GM20431 (cell line): Measurements from ENCODE around the gene PSMC3IP.
"Not testable (repeated sequence)": the region's sequence is repeated elsewhere in the genome, so short reads cannot be mapped to it uniquely, and the experiment has no call there.

Experiments used
- in situ Hi-C: fragments of 300-500 bp; cut with MseI, MboI; formaldehyde crosslinking; loops from one replicate; pipeline ENCODE4 v1.15.0; 2020; ENCODE audit warnings: low sequenced_read_pairs; ENCODE audit not compliant: unreplicated experiment

Gene PSMC3IP, protein sequence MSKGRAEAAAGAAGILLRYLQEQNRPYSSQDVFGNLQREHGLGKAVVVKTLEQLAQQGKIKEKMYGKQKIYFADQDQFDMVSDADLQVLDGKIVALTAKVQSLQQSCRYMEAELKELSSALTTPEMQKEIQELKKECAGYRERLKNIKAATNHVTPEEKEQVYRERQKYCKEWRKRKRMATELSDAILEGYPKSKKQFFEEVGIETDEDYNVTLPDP

DNA sequence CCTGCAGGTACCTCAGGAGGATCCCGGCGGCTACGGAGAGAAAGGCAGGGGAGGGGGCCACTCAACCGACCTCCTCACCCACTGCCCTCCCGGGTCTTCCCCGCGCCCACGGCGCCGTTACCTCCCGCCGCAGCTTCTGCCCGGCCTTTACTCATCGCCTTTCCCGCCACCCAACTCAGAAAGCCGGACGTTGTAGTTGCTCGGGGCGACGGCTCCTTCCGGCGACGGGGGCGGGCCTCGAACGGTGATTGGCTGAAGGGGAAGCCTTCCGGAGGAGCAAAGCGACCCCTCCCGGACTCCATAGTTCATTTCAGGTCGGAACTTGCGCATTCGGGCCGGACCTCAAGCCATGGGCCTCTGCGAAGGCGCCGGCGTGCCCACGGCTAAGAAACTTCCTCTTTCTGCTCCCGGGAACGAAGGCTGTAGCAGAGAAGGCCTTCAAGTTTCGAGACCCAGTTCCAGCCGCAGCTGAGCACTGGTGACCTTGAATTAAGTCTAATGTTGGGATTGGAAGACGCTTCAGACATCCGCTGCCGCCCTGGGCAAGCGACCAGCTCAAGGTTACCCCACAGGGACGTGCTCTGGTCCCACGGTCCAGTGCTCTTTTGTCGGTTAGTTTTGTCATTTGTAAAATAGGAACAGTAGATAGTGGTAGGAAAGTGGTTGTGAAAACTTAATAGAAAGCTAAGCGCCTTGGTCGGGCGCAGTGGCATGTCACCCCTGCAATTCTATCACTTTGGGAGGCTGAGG is at the start of gene PSMC3IP:
Gene PSMC3IP, minus strand, starts transcription at position 198 of the 750 bp plus-strand sequence. Its CDS starts 43 bp downstream, at position 155.
- in situ Hi-C loops, result loop anchor here (10.0 kb wide), 1 partner anchor 107 kb away; the partner anchor contains the start of genes CCR10 and CNTNAP1

DNA sequence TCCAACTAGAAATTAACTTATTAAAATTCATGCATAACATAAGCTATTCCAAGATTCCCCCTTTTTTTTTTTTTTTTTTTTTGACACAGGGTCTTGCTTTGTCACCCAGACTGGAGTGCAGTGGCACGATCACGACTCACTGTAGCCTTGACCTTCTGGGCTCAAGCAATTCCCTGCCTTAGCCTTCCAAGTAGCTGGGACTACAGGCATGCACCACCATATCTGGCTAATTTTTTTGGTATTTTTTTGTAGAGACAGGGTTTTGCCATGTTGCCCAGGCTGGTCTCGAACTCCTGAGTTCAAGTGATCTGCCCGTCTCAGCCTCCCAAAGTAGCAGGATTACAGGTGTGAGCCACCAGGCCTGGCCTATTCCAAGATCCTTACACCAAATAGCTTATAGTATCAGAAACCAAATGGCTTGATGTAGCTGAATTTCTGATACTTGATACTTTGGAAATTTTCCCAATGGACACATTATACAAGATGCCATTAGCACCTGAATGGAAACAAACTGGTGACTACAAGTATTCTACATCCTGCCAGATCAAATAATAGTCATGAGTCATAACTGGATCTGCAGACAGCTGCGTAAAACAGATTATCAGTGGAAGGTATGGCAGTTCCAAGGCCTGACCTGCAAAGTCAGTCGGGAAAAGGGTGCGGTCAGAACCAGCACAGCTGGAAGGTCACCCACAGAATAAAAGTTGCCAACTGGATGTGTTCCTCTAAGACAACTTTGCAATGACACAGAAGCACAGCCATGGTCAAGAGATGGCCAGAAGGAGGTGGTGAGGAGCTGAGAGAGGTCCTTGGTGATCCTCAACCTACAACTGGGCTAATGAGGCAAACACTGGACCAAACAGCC is 46.4 kb upstream of the PSMC3IP start:
- in situ Hi-C loops, result no loop called here

DNA sequence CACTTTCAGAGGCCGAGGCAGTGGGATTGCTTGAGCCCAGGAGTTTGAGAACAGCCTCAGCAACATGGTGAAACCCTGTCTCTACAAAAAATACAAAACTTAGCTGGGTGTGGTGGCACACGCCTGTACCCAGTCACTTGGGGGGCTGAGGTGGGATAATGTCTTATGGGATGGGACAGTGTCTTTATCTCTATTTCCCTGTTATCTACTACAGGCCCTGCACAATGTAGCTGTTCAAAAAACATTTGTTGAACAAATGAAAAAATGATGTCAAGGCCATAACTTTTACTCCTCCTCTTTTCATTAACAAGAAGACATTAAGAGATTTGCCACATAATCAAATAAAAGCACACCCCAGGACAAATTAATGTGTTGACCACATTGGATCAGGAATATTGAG is 45.7 kb upstream of the PSMC3IP start:
- in situ Hi-C loops, result no loop called here

DNA sequence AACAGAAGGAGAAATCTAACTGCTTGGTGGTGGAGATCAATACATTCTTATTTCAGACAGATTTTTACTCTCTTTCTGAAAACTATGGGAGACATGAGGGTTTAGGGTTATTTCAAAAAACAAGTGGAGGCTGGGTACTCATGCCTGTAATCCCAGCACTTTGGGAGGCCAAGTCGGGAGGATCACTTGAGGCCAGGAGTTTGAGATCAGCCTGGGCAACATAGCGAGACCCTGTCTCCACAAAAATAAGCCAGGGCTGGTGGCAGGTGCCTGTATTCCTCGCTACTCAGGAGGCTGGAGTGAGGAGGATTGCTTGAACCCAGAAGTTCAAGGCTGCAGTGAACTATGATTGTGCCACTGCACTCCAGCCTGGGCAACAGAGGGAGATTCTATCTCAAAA is 44.5 kb upstream of the PSMC3IP start:
- in situ Hi-C loops, result not testable (repeated sequence)

DNA sequence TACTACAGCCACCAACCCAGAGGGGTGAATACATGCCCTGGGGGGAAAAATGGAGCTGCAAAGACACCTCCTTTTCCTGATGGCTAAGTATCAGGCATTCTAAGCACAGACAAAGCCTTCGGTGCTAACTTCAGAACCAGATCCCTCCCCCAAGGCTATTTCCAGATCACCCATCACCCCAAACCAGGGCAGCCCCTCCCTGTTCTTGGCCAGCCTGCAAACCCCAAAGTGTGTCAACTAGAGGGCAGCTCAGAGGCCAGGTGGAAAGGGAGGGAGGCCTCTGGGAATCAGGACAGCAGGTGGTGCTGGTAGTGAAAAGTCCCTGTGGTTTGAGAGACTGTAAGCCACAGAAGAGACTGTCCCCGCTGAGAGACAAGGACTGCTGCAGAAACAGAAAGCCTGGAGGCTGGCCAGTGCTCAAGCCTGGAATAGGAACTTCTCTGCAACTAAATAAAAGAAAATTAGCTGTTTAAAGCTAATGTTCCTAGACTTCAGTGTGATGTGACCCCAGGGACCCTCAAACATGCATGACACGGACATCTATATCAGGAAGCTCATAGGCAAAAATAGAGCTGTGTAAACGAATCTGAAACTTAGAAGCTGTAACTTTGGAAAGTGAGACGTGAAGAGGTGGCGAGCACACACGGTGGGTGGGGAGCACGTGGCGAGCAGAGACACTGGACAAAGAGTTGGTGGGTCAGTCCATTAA is 41.1 kb upstream of the PSMC3IP start:
- in situ Hi-C loops, result no loop called here

DNA sequence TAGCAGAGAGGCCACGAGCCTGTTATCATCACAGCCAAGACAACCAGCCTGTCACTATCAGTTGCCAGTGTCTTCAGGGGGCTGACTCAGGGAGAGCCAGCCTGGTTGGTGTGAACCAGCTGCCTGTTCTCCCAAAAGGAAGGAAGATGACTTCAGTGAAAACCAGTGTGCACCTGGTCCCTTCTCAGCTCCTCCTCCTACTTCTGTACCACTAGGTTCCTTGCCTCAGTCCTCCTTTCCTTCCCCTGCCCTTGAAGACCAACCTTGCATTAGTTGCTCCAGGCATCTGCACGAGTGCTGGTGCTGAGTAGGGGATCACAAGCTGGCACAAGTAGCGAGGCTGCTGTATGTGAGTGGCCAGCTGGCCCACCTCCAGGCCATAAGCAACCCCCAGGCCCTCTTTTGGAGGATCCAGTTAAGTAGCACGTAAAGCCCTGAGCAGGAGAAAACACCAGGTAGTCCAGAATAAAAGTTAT is 40.5 kb upstream of the PSMC3IP start:
- in situ Hi-C loops, result no loop called here

DNA sequence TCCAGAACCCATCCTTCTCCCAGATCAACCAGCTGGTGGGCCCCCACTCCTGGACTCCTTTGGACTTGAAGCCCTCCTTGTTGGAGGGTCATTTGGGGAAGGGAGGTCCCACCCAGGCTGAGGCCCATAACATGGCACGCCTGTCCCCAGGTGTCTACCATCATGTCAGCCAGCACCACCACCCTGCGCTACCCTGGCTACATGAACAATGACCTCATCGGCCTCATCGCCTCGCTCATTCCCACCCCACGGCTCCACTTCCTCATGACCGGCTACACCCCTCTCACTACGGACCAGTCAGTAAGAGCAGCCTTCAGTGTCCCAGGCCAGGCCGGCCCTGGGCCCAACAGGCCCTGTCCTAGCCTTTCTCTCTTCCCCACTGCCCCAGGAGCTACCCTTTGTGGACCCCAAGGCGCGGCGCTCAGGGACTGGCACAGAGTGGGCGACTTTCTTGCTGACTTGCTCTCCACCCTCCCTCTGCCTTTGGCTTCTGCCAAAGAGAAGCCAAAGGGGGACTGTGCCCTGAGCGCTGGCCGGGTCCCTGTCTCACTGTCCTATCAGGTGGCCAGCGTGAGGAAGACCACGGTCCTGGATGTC is 36.3 kb upstream of the PSMC3IP start:
- in situ Hi-C loops, result no loop called here

DNA sequence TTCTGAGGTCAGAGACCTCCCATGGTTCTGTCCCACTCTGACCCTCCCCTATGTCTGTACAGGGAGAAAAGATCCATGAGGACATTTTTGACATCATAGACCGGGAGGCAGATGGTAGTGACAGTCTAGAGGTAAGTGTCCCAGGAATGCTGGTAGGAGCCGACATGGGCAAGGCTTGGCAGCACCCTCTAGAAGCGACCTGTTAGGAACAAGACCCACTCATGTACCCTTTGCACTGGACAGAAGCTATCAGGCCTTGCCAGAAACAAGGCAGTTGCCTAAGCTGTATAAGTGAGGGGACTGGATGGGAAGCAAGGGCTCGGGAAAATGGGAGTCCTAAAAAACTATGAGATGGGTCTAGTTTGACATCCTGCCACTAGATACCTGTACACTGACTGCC is 34.5 kb upstream of the PSMC3IP start:
- in situ Hi-C loops, result no loop called here

DNA sequence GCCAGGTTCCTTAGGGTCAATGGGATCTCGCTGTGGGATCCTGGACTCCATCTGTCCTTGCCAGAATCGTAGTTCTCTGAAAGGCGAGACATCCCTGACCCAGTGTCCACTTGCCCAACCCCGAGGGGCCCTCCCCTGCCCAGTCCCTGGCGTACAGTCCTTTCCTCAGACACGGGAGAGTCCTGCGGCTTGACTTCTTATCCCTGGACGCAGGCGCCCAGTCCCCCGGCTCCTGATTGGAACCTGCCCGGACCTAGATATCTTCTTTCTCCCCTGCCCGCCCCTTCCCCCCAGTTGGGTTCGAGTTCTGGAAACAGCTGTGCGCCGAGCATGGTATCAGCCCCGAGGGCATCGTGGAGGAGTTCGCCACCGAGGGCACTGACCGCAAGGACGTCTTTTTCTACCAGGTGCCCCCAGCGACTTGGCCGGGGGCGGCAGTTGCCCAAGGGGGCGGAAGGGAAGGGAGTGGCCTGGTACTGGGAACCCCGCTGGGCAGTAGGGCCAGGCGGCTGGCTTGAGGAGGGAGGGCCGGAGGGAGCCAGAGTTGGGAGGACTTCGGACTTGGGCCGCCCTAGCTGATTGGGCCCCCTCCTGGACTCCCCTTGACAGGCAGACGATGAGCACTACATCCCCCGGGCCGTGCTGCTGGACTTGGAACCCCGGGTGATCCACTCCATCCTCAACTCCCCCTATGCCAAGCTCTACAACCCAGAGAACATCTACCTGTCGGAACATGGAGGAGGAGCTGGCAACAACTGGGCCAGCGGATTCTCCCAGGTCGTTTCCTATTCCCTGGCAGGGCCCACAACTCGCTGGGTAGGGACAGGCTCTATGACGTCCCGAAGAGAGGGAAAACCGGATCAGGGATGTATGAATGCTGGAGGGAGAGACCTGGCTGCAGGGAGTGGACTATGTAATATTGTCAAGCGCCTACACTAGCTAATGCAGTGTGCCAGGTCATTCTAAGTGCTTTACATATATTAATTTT is 32.6 kb upstream of the PSMC3IP start:
- in situ Hi-C loops, result not testable (repeated sequence)

DNA sequence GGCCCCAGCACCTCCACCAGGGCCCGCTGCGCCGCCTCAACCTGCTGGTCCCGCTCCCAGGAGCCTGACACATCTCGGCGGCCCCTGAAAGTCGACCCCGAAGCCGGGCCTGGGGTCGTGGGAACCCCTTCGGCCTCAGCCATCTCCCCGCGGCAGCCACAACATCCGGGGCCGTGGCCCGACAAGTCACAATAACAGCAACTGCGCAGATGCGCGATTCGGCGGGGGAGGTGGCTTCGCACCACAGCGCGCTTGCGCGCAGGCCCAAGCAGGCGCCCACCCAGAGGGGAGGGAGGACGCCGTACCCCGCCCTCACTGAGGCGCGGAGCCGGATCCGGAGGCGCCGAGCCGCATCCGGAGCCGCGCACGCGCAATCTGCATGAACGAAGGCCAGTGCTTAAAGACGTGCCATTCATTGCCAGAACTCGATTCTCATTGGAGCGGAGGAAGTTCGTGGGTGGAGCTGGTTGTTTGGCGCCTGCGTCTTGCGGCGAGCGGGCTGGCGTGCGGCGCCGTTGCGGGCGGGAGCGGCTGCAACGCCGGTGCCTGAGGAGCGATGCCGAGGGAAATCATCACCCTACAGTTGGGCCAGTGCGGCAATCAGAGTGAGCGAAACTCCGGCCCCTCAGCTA is 31.8 kb upstream of the PSMC3IP start, which contains the start of the genes RETREG3 and TUBG1:
Gene RETREG3, minus strand, starts transcription at position 193 of the 632 bp plus-strand sequence. Its CDS starts 50 bp downstream, at position 143.
Gene TUBG1, plus strand, starts transcription at position 502 of the 632 bp plus-strand sequence. Its CDS starts 55 bp downstream, at position 557.
- in situ Hi-C loops, result no loop called here

DNA sequence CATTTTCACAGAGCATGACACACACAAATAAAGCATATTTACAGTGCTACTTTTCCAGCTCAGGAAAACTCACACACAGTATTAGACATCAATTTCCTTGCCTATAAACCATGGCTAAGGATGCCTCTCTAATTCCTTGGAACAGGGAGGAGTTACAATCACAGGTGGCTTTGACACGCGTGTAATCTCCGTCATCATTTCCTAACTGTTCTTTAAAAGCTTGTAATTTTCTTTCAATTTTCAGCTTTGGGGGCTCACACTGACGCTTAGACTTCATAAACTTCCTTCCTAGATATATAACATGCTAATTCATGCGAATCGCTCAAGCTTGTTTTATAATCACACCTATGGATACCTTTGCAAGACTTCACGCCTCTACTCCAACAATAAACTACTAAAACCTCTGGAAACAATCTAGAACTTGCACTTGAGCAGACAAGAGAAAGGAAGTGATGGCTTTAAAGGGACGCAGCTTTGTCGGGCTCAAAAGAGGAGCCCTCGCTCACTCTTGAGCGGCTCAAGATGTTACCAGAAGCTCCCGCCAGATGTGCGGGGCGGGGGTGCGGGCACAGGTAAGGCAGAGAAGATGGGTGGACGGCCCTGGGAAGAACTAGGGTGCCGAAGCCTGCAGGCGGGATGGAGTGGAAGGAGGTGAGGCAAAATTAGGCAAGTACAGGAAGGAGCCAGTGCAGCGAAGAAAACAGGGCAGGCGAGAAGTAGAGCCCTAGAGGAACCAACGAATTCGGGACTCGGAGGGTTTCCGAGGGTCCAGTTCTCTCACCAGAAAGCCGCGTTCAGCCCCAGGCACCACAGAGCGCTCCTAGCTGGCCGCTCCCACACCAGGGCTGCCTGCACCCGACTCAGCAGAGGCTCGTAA is 31.0 kb upstream of the PSMC3IP start:
- in situ Hi-C loops, result no loop called here

DNA sequence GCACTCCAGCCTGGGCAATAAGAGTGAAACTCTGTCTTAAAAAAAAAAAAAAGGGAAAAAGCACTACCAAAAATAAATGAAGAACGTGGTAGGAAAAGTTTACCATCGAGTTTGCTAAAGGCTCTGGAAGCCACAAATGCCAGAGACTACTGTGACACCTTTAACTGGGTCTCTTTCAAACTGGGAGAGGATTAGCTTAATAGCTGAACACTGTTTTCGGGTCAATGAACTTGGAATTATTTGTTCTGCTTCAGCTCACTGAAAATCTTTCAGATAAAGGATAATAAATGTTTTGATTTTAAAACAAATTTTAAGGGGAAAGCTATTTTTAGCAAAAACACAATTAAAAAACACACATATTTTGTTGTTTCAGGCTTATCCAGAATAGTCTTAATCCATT is 30.2 kb upstream of the PSMC3IP start:
- in situ Hi-C loops, result no loop called here

DNA sequence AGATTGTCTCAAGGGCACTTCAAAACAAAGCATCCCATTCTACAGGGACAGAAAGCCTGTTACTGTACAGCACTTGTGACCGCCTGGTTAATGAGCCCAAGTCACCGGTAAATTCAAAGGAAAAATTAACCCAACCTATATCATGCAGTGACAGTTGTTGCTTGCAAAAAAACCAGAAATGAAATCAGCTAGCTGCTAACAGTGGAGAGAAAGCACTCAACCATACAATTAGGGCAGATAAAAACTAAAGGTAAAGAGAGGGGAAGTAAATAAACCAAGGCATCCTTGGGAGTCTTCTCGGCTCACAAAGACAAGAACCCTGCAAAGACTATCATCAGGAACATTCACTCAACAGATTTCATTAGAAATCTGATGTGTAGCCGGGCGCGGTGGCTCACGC is 25.8 kb upstream of the PSMC3IP start:
- in situ Hi-C loops, result no loop called here

DNA sequence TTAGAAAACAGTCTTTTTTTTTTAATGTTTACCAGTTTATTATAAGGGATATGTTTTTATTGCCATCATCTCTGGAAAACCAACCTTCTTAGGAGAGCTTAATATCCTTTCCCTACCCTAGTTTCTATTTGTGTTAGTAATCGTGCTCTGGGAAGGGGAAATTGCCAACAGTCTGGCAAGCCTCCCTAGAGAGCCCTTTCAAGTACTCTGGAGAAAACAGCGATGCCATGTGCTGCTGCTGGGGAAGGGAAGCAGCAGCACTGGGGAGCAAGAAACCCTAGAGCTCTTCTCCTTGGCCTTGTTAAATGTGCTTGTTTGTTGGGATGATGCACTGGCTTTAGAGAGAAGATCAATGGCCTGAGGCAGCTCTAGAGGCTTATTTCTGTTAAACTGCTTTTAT is 21.4 kb upstream of the PSMC3IP start:
- in situ Hi-C loops, result no loop called here

DNA sequence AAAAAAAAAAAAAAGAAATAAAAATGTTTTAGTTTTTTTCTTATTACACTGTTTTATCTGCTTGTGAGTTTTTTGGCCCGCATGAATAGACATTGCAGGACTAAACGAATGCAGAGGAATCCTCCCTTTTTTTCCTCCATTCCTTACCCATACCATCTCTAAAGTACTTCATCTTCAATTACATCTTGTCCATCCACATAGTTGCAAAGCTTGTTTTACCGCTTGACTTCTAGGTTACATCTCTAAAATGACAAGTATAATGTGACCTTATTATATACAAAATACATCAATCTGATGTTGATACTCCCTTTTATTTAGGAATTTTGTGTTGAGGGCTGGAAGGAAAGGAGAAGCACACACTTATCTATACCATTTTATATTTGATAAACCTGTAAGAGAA is 18.9 kb upstream of the PSMC3IP start:
- in situ Hi-C loops, result no loop called here

DNA sequence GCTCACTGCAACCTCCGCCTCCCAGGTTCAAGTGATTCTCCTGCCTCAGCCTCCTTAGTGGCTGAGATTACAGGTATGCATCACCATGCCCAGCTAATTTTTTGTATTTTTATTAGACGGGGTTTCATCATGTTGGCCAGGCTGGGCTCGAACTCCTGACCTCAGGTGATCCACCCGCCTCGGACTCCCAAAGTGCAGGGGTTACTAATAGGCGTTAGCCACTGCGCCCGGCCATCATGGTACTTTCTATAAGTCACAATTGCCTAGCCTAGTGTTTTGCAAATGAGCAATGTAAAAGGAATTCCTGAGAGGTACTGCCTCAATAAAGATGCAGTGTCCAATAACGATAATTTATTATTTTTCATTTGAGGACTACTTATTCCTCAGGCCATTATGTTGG is 13.9 kb upstream of the PSMC3IP start:
- in situ Hi-C loops, result no loop called here

DNA sequence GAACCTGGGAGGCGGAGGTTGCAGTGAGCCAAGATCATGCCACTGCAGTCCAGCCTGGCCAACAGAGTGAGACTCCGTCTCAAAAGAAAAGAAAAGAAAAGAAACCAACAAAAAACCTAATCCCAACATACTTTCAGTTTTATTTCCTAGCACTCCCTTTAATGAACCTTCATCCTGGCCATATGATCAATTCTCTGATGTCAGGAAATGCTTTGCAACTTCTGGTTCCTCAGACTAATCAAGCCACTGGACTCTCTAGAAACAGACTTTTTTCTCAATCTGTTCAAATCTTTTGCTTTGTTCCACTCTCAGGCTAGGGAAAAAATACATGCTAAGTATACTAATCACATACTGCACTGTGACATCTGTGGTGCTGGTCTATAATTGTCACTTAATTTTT is 13.4 kb upstream of the PSMC3IP start:
- in situ Hi-C loops, result no loop called here
